Activated T-cell treated with anti-CD3 and anti-CD28 coated beads for 24 hours (primary cell): Measurements from ENCODE around the gene OR6S1.
"Not testable (repeated sequence)": the region's sequence is repeated elsewhere in the genome, so short reads cannot be mapped to it uniquely, and the experiment has no call there.

Source experiments
- DNase-seq: peaks from one replicate; pipeline ENCODE4 v3.0.0-alpha.2; 2020; ENCODE audit warnings: low read depth

The OR6S1 gene

GRCh38 chr14:20631880-20632389 lies 9.6 kb downstream of the OR6S1 start:
- DNase-seq, result no peak

GRCh38 chr14:20631023-20631879 lies 10.2 kb downstream of the OR6S1 start:
- DNase-seq, result peak; percentile 54

GRCh38 chr14:20630340-20631022 lies 11.0 kb downstream of the OR6S1 start:
- peak; percentile 54 for DNase-seq

GRCh38 chr14:20628063-20628854 lies 13.2 kb downstream of the OR6S1 start:
- no peak for DNase-seq

- no peak for DNase-seq
Measured at GRCh38 chr14:20627346-20628027, 14.0 kb downstream of the OR6S1 start.

- no peak for DNase-seq
Measured at GRCh38 chr14:20626274-20626673, 15.2 kb downstream of the OR6S1 start.

GRCh38 chr14:20624495-20625070 lies 16.9 kb downstream of the OR6S1 start:
- no peak for DNase-seq

GRCh38 chr14:20623798-20624197 lies 17.7 kb downstream of the OR6S1 start:
- DNase-seq, result no peak

GRCh38 chr14:20622816-20623291 lies 18.6 kb downstream of the OR6S1 start:
- DNase-seq, result no peak

- DNase-seq, result no peak
Measured at GRCh38 chr14:20620798-20621478, 20.6 kb downstream of the OR6S1 start.

GRCh38 chr14:20619688-20620087 lies 21.8 kb downstream of the OR6S1 start:
- DNase-seq, result not testable (repeated sequence)

GRCh38 chr14:20618271-20618749 lies 23.2 kb downstream of the OR6S1 start:
- no peak for DNase-seq

GRCh38 chr14:20617138-20618003 lies 24.1 kb downstream of the OR6S1 start:
- no peak for DNase-seq

GRCh38 chr14:20615996-20616395 lies 25.5 kb downstream of the OR6S1 start:
- DNase-seq, result no peak

- no peak for DNase-seq
Measured at GRCh38 chr14:20614038-20614840, 27.3 kb downstream of the OR6S1 start.

- peak; percentile 85 for DNase-seq
Measured at GRCh38 chr14:20613094-20614037, 28.1 kb downstream of the OR6S1 start.

- DNase-seq, result no peak
Measured at GRCh38 chr14:20612403-20612802, 29.1 kb downstream of the OR6S1 start.
